ENCODE measurements around the gene C3orf85. TPM values are rescaled to one million over a fixed set of nuclear protein-coding genes. Genes with fewer than 3 reads are reported as not detected.

The C3orf85 gene, protein sequence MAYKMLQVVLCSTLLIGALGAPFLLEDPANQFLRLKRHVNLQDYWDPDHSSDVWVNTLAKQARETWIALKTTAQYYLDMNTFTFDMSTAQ
- total RNA-seq (not detected), polyA plus RNA-seq (ENCODE audit: insufficient read length in 2 of 2) (under 1 TPM in 1 of 2 donors, not detected in 1; 0.21 TPM)
- long read RNA-seq, donor 1 = 0 reads
- long read RNA-seq, donor 2 = 0 reads
- long read RNA-seq, donor 3 = 0 reads
- long read RNA-seq, donor 4 = 0 reads

DNA sequence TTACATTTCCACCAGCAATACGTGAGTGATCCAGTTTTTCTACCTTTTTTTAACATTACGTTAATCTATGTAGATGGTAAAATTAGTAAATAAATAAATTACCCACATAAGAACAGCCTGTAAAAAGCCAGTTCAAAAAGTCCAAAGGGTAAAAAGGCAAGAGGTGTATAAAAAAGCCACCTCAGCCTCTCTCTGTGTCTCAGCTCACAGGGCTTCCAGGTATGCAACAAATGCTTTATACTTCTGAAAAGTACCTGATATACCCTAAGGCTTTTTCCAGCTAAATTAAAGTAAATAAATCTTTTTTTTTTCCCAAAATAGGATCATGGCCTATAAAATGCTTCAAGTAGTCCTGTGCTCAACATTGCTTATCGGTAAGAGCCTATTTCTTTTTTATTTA, at the start of gene C3orf85:
Gene C3orf85, plus strand, starts transcription at position 197 of the 400 bp plus-strand sequence. Its CDS starts 129 bp downstream, at position 326.
- Histone ChIP-seq H3K4me1 (ENCODE audit: control insufficient read depth, insufficient read depth, low read length) (no peaks in the 10 kb centered on the region), H3K9me3 (ENCODE audit: control insufficient read depth, insufficient read depth, low read length) (no peaks in the 10 kb centered on the region), H3K36me3 (ENCODE audit: control insufficient read depth, insufficient read depth, low read length) (no peaks in the 10 kb centered on the region), H3K4me3 (ENCODE audit: low read depth, low read length) (no peak within 1 kb of the TSS), H3K27me3 (ENCODE audit: control insufficient read depth, insufficient read depth, low read length) (no peaks in the 10 kb centered on the region), H3K27ac (ENCODE audit: low read depth, low read length) (no peak within 1 kb of the TSS)
- DNase-seq (ENCODE audit: low read depth in 4 of 6, low spot score in 6 of 6) = peak in 1 of 6 donors; percentile 11
- WGBS (ENCODE audit: insufficient coverage) = no CpG with 5 or more reads among the region's 3 CpGs

DNA sequence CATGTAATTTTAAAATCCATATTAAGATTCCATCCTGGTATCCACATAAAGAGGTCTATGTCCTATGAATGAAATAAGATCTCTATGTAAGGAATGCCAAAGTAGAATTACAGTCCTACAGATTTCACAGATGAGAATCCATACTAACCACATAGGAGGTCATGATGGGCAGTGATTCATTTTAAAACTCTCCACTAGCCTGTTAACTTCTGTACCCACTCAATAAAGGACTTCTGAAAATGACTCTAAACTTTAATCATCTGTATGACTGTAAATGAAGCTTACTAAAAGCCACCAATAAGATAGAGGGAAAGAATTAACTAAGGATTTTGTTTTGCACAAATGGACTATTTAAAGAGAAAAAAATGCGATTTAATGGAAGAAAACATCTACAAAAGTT, 47.3 kb upstream of the C3orf85 start:
- no CpG with 5 or more reads among the region's 1 CpG for WGBS (ENCODE audit: insufficient coverage)
- no peak for DNase-seq (ENCODE audit: low read depth in 4 of 6, low spot score in 6 of 6)
- H3K27ac ChIP-seq (ENCODE audit: low read depth, low read length) = no peak overlapping the region
- H3K36me3 ChIP-seq (ENCODE audit: control insufficient read depth, insufficient read depth, low read length) = no peaks in the 10 kb centered on the region
- no peaks in the 10 kb centered on the region for H3K4me1 ChIP-seq (ENCODE audit: control insufficient read depth, insufficient read depth, low read length)
- no peaks in the 10 kb centered on the region for H3K9me3 ChIP-seq (ENCODE audit: control insufficient read depth, insufficient read depth, low read length)
- H3K4me3 ChIP-seq (ENCODE audit: low read depth, low read length) = no peak overlapping the region
- no peaks in the 10 kb centered on the region for H3K27me3 ChIP-seq (ENCODE audit: control insufficient read depth, insufficient read depth, low read length)

DNA sequence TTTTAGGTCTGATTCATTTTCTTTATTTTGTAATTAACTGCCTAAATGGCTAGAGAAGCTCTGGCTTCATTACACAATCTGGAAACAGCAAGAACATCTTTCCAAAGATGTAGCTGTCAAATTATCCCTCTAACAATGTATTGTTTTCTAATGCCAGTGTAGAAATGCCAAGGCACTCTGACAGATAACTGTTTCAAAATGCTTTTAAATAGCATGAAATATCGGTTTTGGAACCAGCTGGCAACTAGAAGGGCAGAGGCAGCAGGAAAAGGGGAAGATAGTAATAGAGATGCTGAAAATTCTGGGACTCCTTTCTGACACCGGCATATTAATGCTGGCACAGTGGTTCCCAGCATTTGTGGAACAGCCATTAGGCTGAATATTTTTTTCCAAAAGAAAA, 44.7 kb upstream of the C3orf85 start:
- no peak overlapping the region for H3K4me3 ChIP-seq (ENCODE audit: low read depth, low read length)
- H3K9me3 ChIP-seq (ENCODE audit: control insufficient read depth, insufficient read depth, low read length) = no peaks in the 10 kb centered on the region
- H3K36me3 ChIP-seq (ENCODE audit: control insufficient read depth, insufficient read depth, low read length) = no peaks in the 10 kb centered on the region
- DNase-seq (ENCODE audit: low read depth in 4 of 6, low spot score in 6 of 6) = peak in 2 of 6 donors; percentile 46 to 60
- no peaks in the 10 kb centered on the region for H3K4me1 ChIP-seq (ENCODE audit: control insufficient read depth, insufficient read depth, low read length)
- WGBS (ENCODE audit: insufficient coverage) = 67% methylated on average over 1 of the region's 2 CpGs
- H3K27me3 ChIP-seq (ENCODE audit: control insufficient read depth, insufficient read depth, low read length) = no peaks in the 10 kb centered on the region
- H3K27ac ChIP-seq (ENCODE audit: low read depth, low read length) = no peak overlapping the region

DNA sequence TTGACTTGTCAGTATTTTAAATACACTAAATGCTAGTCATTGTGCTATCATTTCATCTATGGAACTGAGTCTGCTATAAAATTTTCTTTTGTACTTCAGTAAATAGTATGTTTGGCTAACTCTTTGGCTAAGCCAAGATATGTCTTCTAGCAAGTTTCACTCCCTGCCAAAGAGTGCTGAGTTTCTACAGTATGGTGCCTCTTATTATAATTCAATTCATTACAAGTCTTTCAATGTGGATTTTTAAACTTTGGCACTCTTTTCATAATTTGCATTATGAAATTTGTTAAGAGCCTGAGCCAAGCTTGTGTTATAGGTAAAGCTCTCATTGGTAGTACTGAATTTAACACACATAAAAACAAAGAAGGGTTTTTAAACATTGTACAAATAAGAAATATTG, 43.0 kb upstream of the C3orf85 start:
- Histone ChIP-seq H3K36me3 (ENCODE audit: control insufficient read depth, insufficient read depth, low read length) (no peaks in the 10 kb centered on the region), H3K27ac (ENCODE audit: low read depth, low read length) (no peak overlapping the region), H3K9me3 (ENCODE audit: control insufficient read depth, insufficient read depth, low read length) (no peaks in the 10 kb centered on the region), H3K4me1 (ENCODE audit: control insufficient read depth, insufficient read depth, low read length) (no peaks in the 10 kb centered on the region), H3K4me3 (ENCODE audit: low read depth, low read length) (no peak overlapping the region), H3K27me3 (ENCODE audit: control insufficient read depth, insufficient read depth, low read length) (no peaks in the 10 kb centered on the region)
- DNase-seq (ENCODE audit: low read depth in 4 of 6, low spot score in 6 of 6) = peak in 1 of 6 donors; percentile 69

DNA sequence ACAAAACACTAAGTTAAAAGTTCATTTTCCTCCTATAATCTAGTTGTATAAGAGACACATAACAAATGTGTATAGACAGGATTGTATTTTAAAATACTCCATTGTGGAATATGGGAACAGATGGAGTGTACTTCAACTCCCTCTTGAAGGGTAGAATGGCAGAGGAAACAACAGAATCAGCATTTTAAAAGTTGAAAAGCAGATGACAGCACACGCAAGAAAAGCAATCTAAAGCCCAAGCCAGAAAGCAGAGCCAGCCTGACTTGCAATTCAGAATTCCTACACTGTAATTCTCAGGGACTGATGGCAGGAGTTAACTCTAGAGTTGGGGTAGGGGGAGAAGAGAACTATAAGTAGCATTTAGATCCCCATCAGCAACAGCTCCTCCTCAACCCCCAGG, 41.4 kb upstream of the C3orf85 start:
- H3K27ac ChIP-seq (ENCODE audit: low read depth, low read length) = no peak overlapping the region
- peak in 1 of 6 donors; percentile 73 for DNase-seq (ENCODE audit: low read depth in 4 of 6, low spot score in 6 of 6)
- no peaks in the 10 kb centered on the region for H3K27me3 ChIP-seq (ENCODE audit: control insufficient read depth, insufficient read depth, low read length)
- no peak overlapping the region for H3K4me3 ChIP-seq (ENCODE audit: low read depth, low read length)
- no peaks in the 10 kb centered on the region for H3K9me3 ChIP-seq (ENCODE audit: control insufficient read depth, insufficient read depth, low read length)
- no peaks in the 10 kb centered on the region for H3K36me3 ChIP-seq (ENCODE audit: control insufficient read depth, insufficient read depth, low read length)
- no peaks in the 10 kb centered on the region for H3K4me1 ChIP-seq (ENCODE audit: control insufficient read depth, insufficient read depth, low read length)
- whole genome bisulfite sequencing (ENCODE audit: insufficient coverage) = 80% methylated on average over 1 of the region's 1 CpG

DNA sequence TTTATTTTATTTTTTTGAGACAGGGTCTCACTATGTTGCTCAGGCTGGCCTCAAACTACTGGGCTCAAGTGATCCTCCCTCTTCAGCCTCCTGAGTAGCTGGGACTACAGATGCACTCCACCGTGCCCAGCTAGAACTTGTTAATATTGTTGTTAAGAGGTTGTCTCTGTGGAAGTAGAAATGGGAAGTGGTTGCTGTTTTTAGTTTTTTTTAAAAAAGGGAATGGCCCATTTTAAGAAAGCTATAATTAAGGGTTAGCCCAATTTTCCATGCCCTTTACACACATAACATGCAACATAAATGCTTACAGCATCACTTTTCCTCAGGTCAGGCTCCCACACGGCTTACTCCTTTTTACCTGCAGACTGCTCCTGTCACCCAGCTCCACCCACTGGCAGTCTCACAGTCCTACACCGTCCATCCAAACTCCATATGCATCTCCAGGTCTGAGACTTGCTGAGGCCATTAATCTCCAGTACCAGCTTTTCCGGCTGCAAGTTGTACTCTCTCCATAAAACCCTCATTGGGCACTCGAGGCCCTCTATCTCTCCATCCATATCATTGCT, 38.4 kb upstream of the C3orf85 start:
- no peaks in the 10 kb centered on the region for H3K36me3 ChIP-seq (ENCODE audit: control insufficient read depth, insufficient read depth, low read length)
- 56% methylated on average over 4 of the region's 5 CpGs for WGBS (ENCODE audit: insufficient coverage)
- no peak overlapping the region for H3K4me3 ChIP-seq (ENCODE audit: low read depth, low read length)
- H3K9me3 ChIP-seq (ENCODE audit: control insufficient read depth, insufficient read depth, low read length) = no peaks in the 10 kb centered on the region
- no peak overlapping the region for H3K27ac ChIP-seq (ENCODE audit: low read depth, low read length)
- no peaks in the 10 kb centered on the region for H3K4me1 ChIP-seq (ENCODE audit: control insufficient read depth, insufficient read depth, low read length)
- DNase-seq (ENCODE audit: low read depth in 4 of 6, low spot score in 6 of 6) = no peak
- no peaks in the 10 kb centered on the region for H3K27me3 ChIP-seq (ENCODE audit: control insufficient read depth, insufficient read depth, low read length)

DNA sequence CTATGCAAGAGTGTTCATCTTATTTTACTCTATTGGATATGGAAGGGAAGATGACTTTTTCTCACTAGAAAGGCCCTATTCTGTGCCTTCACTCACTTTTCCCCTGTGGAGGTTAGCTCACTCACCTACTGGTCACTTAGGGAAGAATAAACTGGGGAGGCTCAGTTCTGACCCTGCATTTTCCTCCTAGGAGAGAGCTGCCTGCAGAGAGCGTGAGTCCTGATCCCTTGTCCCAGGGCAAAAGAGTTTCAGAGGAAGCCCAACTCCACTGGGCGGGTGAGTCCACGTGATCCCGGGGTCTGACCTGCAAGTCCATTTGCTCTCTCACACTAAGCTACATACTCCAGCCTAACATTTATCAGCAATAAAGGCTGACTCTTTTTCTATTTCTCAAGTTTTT, 26.9 kb upstream of the C3orf85 start:
- Histone ChIP-seq H3K36me3 (ENCODE audit: control insufficient read depth, insufficient read depth, low read length) (no peaks in the 10 kb centered on the region), H3K27me3 (ENCODE audit: control insufficient read depth, insufficient read depth, low read length) (no peaks in the 10 kb centered on the region), H3K4me3 (ENCODE audit: low read depth, low read length) (no peak overlapping the region), H3K9me3 (ENCODE audit: control insufficient read depth, insufficient read depth, low read length) (no peaks in the 10 kb centered on the region), H3K4me1 (ENCODE audit: control insufficient read depth, insufficient read depth, low read length) (no peaks in the 10 kb centered on the region), H3K27ac (ENCODE audit: low read depth, low read length) (no peak overlapping the region)
- 100% methylated on average over 3 of the region's 4 CpGs for WGBS (ENCODE audit: insufficient coverage)
- no peak for DNase-seq (ENCODE audit: low read depth in 4 of 6, low spot score in 6 of 6)

DNA sequence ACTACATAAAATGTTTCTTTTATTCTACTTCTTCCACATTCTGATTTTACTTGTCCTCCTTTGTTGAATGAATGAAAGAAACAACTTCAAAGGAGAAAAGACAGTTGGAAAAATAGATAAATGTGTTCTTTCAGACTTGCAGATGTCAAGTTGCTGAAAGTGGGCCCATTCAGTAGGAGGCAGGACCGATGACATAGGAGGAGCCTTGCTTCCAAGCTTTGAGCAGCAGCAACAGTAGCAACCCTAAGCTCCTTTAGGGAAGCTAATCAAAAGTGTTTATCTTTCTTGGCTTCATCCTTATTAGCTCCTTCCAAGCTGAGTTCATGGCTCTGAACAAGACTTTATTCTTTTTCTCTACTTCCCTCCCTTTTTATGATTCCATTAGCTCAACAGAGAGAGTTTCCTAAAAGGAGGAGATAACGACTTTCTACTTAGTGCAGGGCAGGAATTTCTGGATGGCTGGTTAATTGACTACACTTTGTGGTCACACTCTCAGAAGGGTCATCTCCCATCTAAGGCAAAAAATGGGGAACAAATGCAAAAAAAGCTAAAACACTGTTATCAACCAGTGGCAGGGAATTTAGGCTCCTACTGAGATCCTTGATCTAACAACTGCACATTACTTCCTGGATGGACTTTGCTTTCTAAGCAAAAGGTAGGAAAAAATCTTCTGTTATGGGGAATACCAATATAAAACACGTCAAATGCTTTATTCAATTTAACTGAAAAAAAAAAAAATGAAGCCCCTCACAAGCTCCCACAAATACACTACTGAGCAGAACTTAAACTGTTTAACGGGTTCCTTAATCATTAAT, 23.4 kb upstream of the C3orf85 start:
- no peaks in the 10 kb centered on the region for H3K36me3 ChIP-seq (ENCODE audit: control insufficient read depth, insufficient read depth, low read length)
- no peak for DNase-seq (ENCODE audit: low read depth in 4 of 6, low spot score in 6 of 6)
- H3K27me3 ChIP-seq (ENCODE audit: control insufficient read depth, insufficient read depth, low read length) = no peaks in the 10 kb centered on the region
- no peak overlapping the region for H3K27ac ChIP-seq (ENCODE audit: low read depth, low read length)
- 20% methylated on average over 1 of the region's 4 CpGs for WGBS (ENCODE audit: insufficient coverage)
- H3K4me1 ChIP-seq (ENCODE audit: control insufficient read depth, insufficient read depth, low read length) = no peaks in the 10 kb centered on the region
- no peaks in the 10 kb centered on the region for H3K9me3 ChIP-seq (ENCODE audit: control insufficient read depth, insufficient read depth, low read length)
- no peak overlapping the region for H3K4me3 ChIP-seq (ENCODE audit: low read depth, low read length)

DNA sequence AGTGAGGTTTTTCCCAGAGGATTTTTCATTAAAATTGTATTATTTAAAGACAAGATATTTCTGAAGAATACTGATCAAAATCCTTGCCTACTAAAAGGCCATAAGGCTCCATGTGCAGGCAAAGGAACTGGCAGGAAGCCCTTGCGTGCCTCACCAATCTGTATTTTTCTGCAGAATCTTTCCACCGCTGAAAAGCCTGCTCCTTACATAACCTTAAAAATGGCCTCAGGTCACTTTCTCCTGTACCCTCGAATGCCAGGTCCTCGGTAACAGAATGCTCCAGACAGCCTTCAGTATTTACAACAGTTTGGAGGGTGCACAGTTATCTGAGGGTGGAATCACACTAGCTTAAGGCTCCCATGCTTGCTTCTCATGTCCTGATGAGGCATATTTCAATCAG, 21.8 kb upstream of the C3orf85 start:
- H3K9me3 ChIP-seq (ENCODE audit: control insufficient read depth, insufficient read depth, low read length) = no peaks in the 10 kb centered on the region
- no peak overlapping the region for H3K27ac ChIP-seq (ENCODE audit: low read depth, low read length)
- no peak overlapping the region for H3K4me3 ChIP-seq (ENCODE audit: low read depth, low read length)
- WGBS (ENCODE audit: insufficient coverage) = 65% methylated on average over 3 of the region's 4 CpGs
- H3K36me3 ChIP-seq (ENCODE audit: control insufficient read depth, insufficient read depth, low read length) = no peaks in the 10 kb centered on the region
- DNase-seq (ENCODE audit: low read depth in 4 of 6, low spot score in 6 of 6) = no peak
- no peaks in the 10 kb centered on the region for H3K4me1 ChIP-seq (ENCODE audit: control insufficient read depth, insufficient read depth, low read length)
- no peaks in the 10 kb centered on the region for H3K27me3 ChIP-seq (ENCODE audit: control insufficient read depth, insufficient read depth, low read length)

DNA sequence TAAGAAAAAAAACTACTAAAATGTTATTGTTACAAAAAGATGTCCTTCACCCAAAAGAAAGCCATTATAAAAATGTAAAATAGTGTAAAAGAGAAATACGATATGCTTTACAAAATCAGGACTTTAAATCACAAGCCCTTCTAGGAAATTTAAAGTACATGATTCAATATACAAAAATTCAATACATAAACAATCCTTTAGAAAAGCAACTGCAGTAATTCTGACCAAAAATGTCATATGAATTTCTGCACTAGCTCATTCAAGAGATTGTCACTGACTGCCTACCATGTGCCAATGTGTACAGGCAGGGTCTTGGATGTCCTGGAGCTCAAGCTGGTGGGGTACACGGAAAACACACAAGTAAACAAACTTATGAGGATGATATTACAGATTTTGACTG, 21.1 kb upstream of the C3orf85 start:
- Histone ChIP-seq H3K36me3 (ENCODE audit: control insufficient read depth, insufficient read depth, low read length) (no peaks in the 10 kb centered on the region), H3K4me3 (ENCODE audit: low read depth, low read length) (no peak overlapping the region), H3K27me3 (ENCODE audit: control insufficient read depth, insufficient read depth, low read length) (no peaks in the 10 kb centered on the region), H3K27ac (ENCODE audit: low read depth, low read length) (no peak overlapping the region), H3K9me3 (ENCODE audit: control insufficient read depth, insufficient read depth, low read length) (no peaks in the 10 kb centered on the region), H3K4me1 (ENCODE audit: control insufficient read depth, insufficient read depth, low read length) (no peaks in the 10 kb centered on the region)
- 83% methylated on average over 1 of the region's 2 CpGs for WGBS (ENCODE audit: insufficient coverage)
- no peak for DNase-seq (ENCODE audit: low read depth in 4 of 6, low spot score in 6 of 6)

All from spinal cord (tissue), 10 donors.